GM23248 (cell line): ENCODE measurements around the gene BCHE. TPM values are rescaled to one million over a fixed set of nuclear protein-coding genes. Genes with fewer than 3 reads are reported as not detected.

Experiments
- DNase-seq: peaks from one replicate; pipeline ENCODE4 v3.0.0-alpha.2; 2015
- H2AFZ ChIP-seq: fragments of 200-600 bp; sonication (generic); 2 replicates; pipeline ENCODE4 v1.6.1; 2016; ENCODE audit warnings: antibody characterized with exemption
- H3F3A ChIP-seq: fragments of 200-600 bp; sonication (generic); 2 replicates; pipeline ENCODE4 v1.6.1; 2016; ENCODE audit warnings: mild to moderate bottlenecking, antibody characterized with exemption, mixed run types; ENCODE audit not compliant: insufficient read depth
- H3K27ac ChIP-seq: fragments of 200-600 bp; sonication (generic); 2 replicates; pipeline ENCODE4 v1.5.1; 2016; ENCODE audit warnings: mild to moderate bottlenecking
- H3K27me3 ChIP-seq: fragments of 200-600 bp; sonication (generic); replicated peaks from 2 replicates; pipeline ENCODE4 v1.6.1; 2016; ENCODE audit warnings: mild to moderate bottlenecking; ENCODE audit not compliant: insufficient read depth
- H3K36me3 ChIP-seq: fragments of 200-600 bp; sonication (generic); 2 replicates; pipeline ENCODE4 v1.6.1; 2016; ENCODE audit warnings: low read depth, mild to moderate bottlenecking
- H3K4me1 ChIP-seq: fragments of 200-600 bp; sonication (generic); 2 replicates; pipeline ENCODE4 v1.6.1; 2016; ENCODE audit warnings: mild to moderate bottlenecking; ENCODE audit not compliant: insufficient read depth
- H3K4me2 ChIP-seq: fragments of 200-600 bp; sonication (generic); one replicate; pipeline ENCODE4 v1.6.1; 2016; ENCODE audit warnings: mild to moderate bottlenecking; ENCODE audit not compliant: unreplicated experiment
- H3K4me3 ChIP-seq: fragments of 200-600 bp; sonication (generic); 2 replicates; pipeline ENCODE4 v1.5.1; 2016; ENCODE audit warnings: mild to moderate bottlenecking
- H3K79me2 ChIP-seq: fragments of 200-600 bp; sonication (generic); 2 replicates; pipeline ENCODE4 v1.6.1; 2016; ENCODE audit warnings: mild to moderate bottlenecking; ENCODE audit not compliant: insufficient read depth
- H3K9ac ChIP-seq: fragments of 200-600 bp; sonication (generic); 2 replicates; pipeline ENCODE4 v1.6.1; 2016; ENCODE audit warnings: mild to moderate bottlenecking
- H3K9me2 ChIP-seq: fragments of 200-600 bp; sonication (generic); 2 replicates; pipeline ENCODE4 v1.6.1; 2016; ENCODE audit warnings: mixed run types, mild to moderate bottlenecking, moderate library complexity; ENCODE audit not compliant: insufficient read depth
- H3K9me3 ChIP-seq: fragments of 200-600 bp; sonication (generic); one replicate; pipeline ENCODE4 v1.6.1; 2017; ENCODE audit warnings: low read depth
- H4K20me1 ChIP-seq: fragments of 200-600 bp; sonication (generic); 2 replicates; pipeline ENCODE4 v1.6.0; 2016; ENCODE audit not compliant: insufficient read depth
- EZH2 ChIP-seq: fragments of 200-600 bp; sonication (generic); IDR thresholded peaks from 2 replicates; pipeline ENCODE4 v1.6.1; 2018; ENCODE audit warnings: antibody characterized with exemption, mild to moderate bottlenecking; ENCODE audit not compliant: insufficient read depth, poor library complexity, severe bottlenecking
- EZH2phosphoT487 ChIP-seq: fragments of 200-600 bp; sonication (generic); IDR thresholded peaks from 2 replicates; pipeline ENCODE4 v1.6.1; 2018; ENCODE audit warnings: antibody characterized with exemption, moderate library complexity, mild to moderate bottlenecking, low read depth; ENCODE audit not compliant: insufficient read depth
- WGBS, 2 experiments: methylation state at CpG; one replicate each; pipeline ENCODE4 v1.1.6; 2015 to 2017; ENCODE audit warnings: low lambda C conversion rate in 2 of 2, low coverage in 1 of 2; ENCODE audit errors: missing lambda C conversion rate in 2 of 2; 5-methylcytosine and 5-hydroxymethylcytosine counted together
- in situ Hi-C: fragments of 300-500 bp; cut with MboI; formaldehyde crosslinking; loops from 2 replicates; pipeline ENCODE4 v1.15.0; 2020
- polyA plus RNA-seq: library from polyadenylated mRNA; unstranded; fragments of >200 nt; fragmentation: Nextera tagmentation; extraction: Ambion mirVana; gene quantifications from 2 replicates; pipeline ENCODE4 v1.2.1, GENCODE V29; 2016
- total RNA-seq: library from RNA; depleted of rRNA; stranded (reverse); fragments of >200 nt; shearing (Covaris generic); gene quantifications from 2 replicates; pipeline ENCODE4 v1.2.3, GENCODE V29; 2014

BCHE gene
- total and polyA plus RNA-seq, 2 experiments from 2014 or later, result not detected

- H3F3A ChIP-seq, result no peaks in the 10 kb centered on the region
- no peaks in the 10 kb centered on the region for H4K20me1 ChIP-seq
- no peaks in the 10 kb centered on the region for H3K79me2 ChIP-seq
- H3K9me3 ChIP-seq, result no peaks in the 10 kb centered on the region
- H3K36me3 ChIP-seq, result no peaks in the 10 kb centered on the region
- H3K4me3 ChIP-seq, result no peak overlapping the region
- H3K27ac ChIP-seq, result no peak overlapping the region
- in situ Hi-C loops, result no loop called here
- no peaks in the 10 kb centered on the region for H3K4me1 ChIP-seq
- H3K9me2 ChIP-seq, result no peaks in the 10 kb centered on the region
- no peak overlapping the region for H3K4me2 ChIP-seq
- no peak overlapping the region for H3K9ac ChIP-seq
- no peak overlapping the region for H2AFZ ChIP-seq
- H3K27me3 ChIP-seq, result no peaks in the 10 kb centered on the region
- no peak for TF ChIP-seq EZH2phosphoT487
- no peak for TF ChIP-seq EZH2
- peak; percentile 0 for DNase-seq
Observed at GRCh38 chr3:165855581-165855980, 18.4 kb upstream of the BCHE start.

- H3K27ac ChIP-seq, result no peak overlapping the region
- H3K36me3 ChIP-seq, result no peaks in the 10 kb centered on the region
- no peaks in the 10 kb centered on the region for H3K4me1 ChIP-seq
- no peaks in the 10 kb centered on the region for H3K9me2 ChIP-seq
- no peaks in the 10 kb centered on the region for H3K27me3 ChIP-seq
- H3K9ac ChIP-seq, result no peak overlapping the region
- no peak overlapping the region for H3K4me3 ChIP-seq
- TF ChIP-seq EZH2 (no peak), EZH2phosphoT487 (no peak)
- in situ Hi-C loops, result no loop called here
- H3K9me3 ChIP-seq, result no peaks in the 10 kb centered on the region
- no peaks in the 10 kb centered on the region for H3K79me2 ChIP-seq
- no peak overlapping the region for H3K4me2 ChIP-seq
- WGBS, 2 experiments, result 9 to 14% methylated on average over 1 of the region's 1 CpG
- H2AFZ ChIP-seq, result no peak overlapping the region
- no peaks in the 10 kb centered on the region for H3F3A ChIP-seq
- DNase-seq, result peak; percentile 36
- no peaks in the 10 kb centered on the region for H4K20me1 ChIP-seq
Observed at GRCh38 chr3:165854696-165855095, 17.5 kb upstream of the BCHE start.

- H3K9me3 ChIP-seq, result no peaks in the 10 kb centered on the region
- no peaks in the 10 kb centered on the region for H3K9me2 ChIP-seq
- no peaks in the 10 kb centered on the region for H4K20me1 ChIP-seq
- H3F3A ChIP-seq, result no peaks in the 10 kb centered on the region
- H3K4me2 ChIP-seq, result no peak overlapping the region
- H3K36me3 ChIP-seq, result no peaks in the 10 kb centered on the region
- no peaks in the 10 kb centered on the region for H3K79me2 ChIP-seq
- in situ Hi-C loops, result no loop called here
- no peak overlapping the region for H3K27ac ChIP-seq
- H3K9ac ChIP-seq, result no peak overlapping the region
- no peaks in the 10 kb centered on the region for H3K4me1 ChIP-seq
- no peak overlapping the region for H2AFZ ChIP-seq
- TF ChIP-seq EZH2phosphoT487, result no peak
- TF ChIP-seq EZH2, result no peak
- no peak for DNase-seq
- no peaks in the 10 kb centered on the region for H3K27me3 ChIP-seq
- no peak overlapping the region for H3K4me3 ChIP-seq
Observed at GRCh38 chr3:165852711-165853110, 15.5 kb upstream of the BCHE start.

GRCh38 chr3:165852191-165852590 is 15.0 kb upstream of the BCHE start:
- Histone ChIP-seq H3F3A (no peaks in the 10 kb centered on the region), H3K27me3 (no peaks in the 10 kb centered on the region), H3K9me2 (no peaks in the 10 kb centered on the region), H2AFZ (no peak overlapping the region), H3K4me1 (no peaks in the 10 kb centered on the region), H3K4me2 (no peak overlapping the region), H3K9me3 (no peaks in the 10 kb centered on the region), H3K79me2 (no peaks in the 10 kb centered on the region), H3K27ac (no peak overlapping the region), H3K4me3 (no peak overlapping the region), H3K36me3 (no peaks in the 10 kb centered on the region), H3K9ac (no peak overlapping the region), H4K20me1 (no peaks in the 10 kb centered on the region)
- 2 to 15% methylated on average over 2 of the region's 2 CpGs for WGBS, 2 experiments
- in situ Hi-C loops, result no loop called here
- TF ChIP-seq EZH2phosphoT487 (no peak), EZH2 (no peak)
- no peak for DNase-seq

- Histone ChIP-seq H3F3A (no peaks in the 10 kb centered on the region), H3K4me1 (no peaks in the 10 kb centered on the region), H3K9me3 (no peaks in the 10 kb centered on the region), H3K36me3 (no peaks in the 10 kb centered on the region), H4K20me1 (no peaks in the 10 kb centered on the region), H2AFZ (no peak overlapping the region), H3K4me2 (no peak overlapping the region), H3K27me3 (no peaks in the 10 kb centered on the region), H3K27ac (no peak overlapping the region), H3K79me2 (no peaks in the 10 kb centered on the region), H3K4me3 (no peak overlapping the region), H3K9ac (no peak overlapping the region), H3K9me2 (no peaks in the 10 kb centered on the region)
- WGBS, 2 experiments, result 33 to 38% methylated on average over 6 of the region's 6 CpGs
- DNase-seq, result no peak
- TF ChIP-seq EZH2 (no peak), EZH2phosphoT487 (no peak)
- in situ Hi-C loops, result no loop called here
Observed at GRCh38 chr3:165846056-165846455, 8.8 kb upstream of the BCHE start.
